Endodermal cell (in vitro differentiated cells): ENCODE data around the gene VPS51. TPM values are rescaled to one million over a fixed set of nuclear protein-coding genes. Genes with fewer than 3 reads are reported as not detected.

Experiments
- DNase-seq: peaks from one replicate; pipeline ENCODE4 v3.0.0-alpha.2; 2017
- H3K27ac ChIP-seq: 2 replicates; pipeline ENCODE4 v1.5.1; 2013; ENCODE audit warnings: mild to moderate bottlenecking, low read depth, low read length, moderate library complexity
- H3K27me3 ChIP-seq: 2 replicates; pipeline ENCODE4 v1.6.1; 2013; ENCODE audit warnings: mild to moderate bottlenecking, low read length, moderate library complexity; ENCODE audit not compliant: insufficient read depth, control insufficient read depth, poor library complexity, severe bottlenecking
- H3K36me3 ChIP-seq: 2 replicates; pipeline ENCODE4 v1.7.0; 2013; ENCODE audit warnings: mild to moderate bottlenecking, low read length, moderate library complexity; ENCODE audit not compliant: control insufficient read depth, insufficient read depth
- H3K4me1 ChIP-seq: one replicate; pipeline ENCODE4 v1.7.0; 2013; ENCODE audit warnings: low read length; ENCODE audit not compliant: control insufficient read depth, insufficient read depth
- H3K4me3 ChIP-seq: 2 replicates; pipeline ENCODE4 v1.5.1; 2013; ENCODE audit warnings: mild to moderate bottlenecking, low read length, moderate library complexity
- H3K9ac ChIP-seq: 2 replicates; pipeline ENCODE4 v1.6.1; 2013; ENCODE audit warnings: mild to moderate bottlenecking, low read length, moderate library complexity; ENCODE audit not compliant: poor library complexity, severe bottlenecking; ENCODE audit errors: extremely low read depth
- H3K9me3 ChIP-seq: 2 replicates; pipeline ENCODE4 v1.6.1; 2013; ENCODE audit warnings: mild to moderate bottlenecking, low read length, moderate library complexity; ENCODE audit not compliant: control insufficient read depth
- H3K27ac Mint-ChIP-seq: 2 replicates; pipeline ENCODE4 v1.8.0; 2020; ENCODE audit warnings: mixed read lengths
- H3K27me3 Mint-ChIP-seq: 2 replicates; pipeline ENCODE4 v1.8.0; 2021; ENCODE audit warnings: mild to moderate bottlenecking, mixed read lengths; ENCODE audit not compliant: insufficient read depth
- H3K36me3 Mint-ChIP-seq: 2 replicates; pipeline ENCODE4 v1.8.0; 2020; ENCODE audit warnings: low read depth, mixed read lengths
- H3K4me1 Mint-ChIP-seq: 2 replicates; pipeline ENCODE4 v1.8.0; 2020; ENCODE audit warnings: mixed read lengths
- H3K4me3 Mint-ChIP-seq: 2 replicates; pipeline ENCODE4 v1.8.0; 2020; ENCODE audit warnings: mild to moderate bottlenecking, moderate library complexity, mixed read lengths
- H3K9me3 Mint-ChIP-seq: 2 replicates; pipeline ENCODE4 v1.8.0; 2020; ENCODE audit warnings: mild to moderate bottlenecking, mixed read lengths
- CTCF ChIP-seq: fragments of 200-600 bp; sonication (generic); conservative IDR thresholded peaks from 2 replicates; pipeline ENCODE4 v1.5.0; 2021; ENCODE audit warnings: antibody characterized with exemption, mild to moderate bottlenecking
- WGBS, 2 experiments: methylation state at CpG; one replicate each; pipeline versions ENCODE4 v1.1.5 to v1.1.7; 2013; ENCODE audit warnings: missing lambda C conversion rate in 2 of 2, mixed read lengths in 1 of 2; ENCODE audit not compliant: insufficient coverage in 1 of 2, insufficient read length in 1 of 2; 5-methylcytosine and 5-hydroxymethylcytosine counted together
- total RNA-seq, 2 donors: library from RNA; stranded (reverse); fragmentation: NEBNext Ultra II Directional in 1 of 2; extraction: Animal tissue kit (Norgen Biotek cat#: 25700) in 1 of 2; gene quantifications; 2 replicates in 1 of 2; 3 replicates in 1 of 2; pipeline ENCODE4 v1.2.1, GENCODE V29; 2021

The VPS51 gene
- total RNA-seq, 2 donors from 2014 or later = 107 to 113 TPM

GRCh38 chr11:65108469-65109123 is 12.6 kb downstream of the VPS51 start:
- Mint-ChIP-seq H3K9me3 (no peaks in the 10 kb centered on the region), H3K27me3 (no peaks in the 10 kb centered on the region), H3K4me1 (peaks cover 11% of the 10 kb centered on the region), H3K4me3 (no peak overlapping the region), H3K27ac (no peak overlapping the region), H3K36me3 (peaks cover 9% of the 10 kb centered on the region)
- TF ChIP-seq CTCF = no peak
- Histone ChIP-seq H3K27ac (no peak overlapping the region), H3K4me1 (peaks cover 3% of the 10 kb centered on the region), H3K27me3 (no peaks in the 10 kb centered on the region), H3K9ac (no peak overlapping the region), H3K4me3 (no peak overlapping the region), H3K36me3 (peaks cover 7% of the 10 kb centered on the region), H3K9me3 (no peaks in the 10 kb centered on the region)
- DNase-seq = peak; percentile 47
- WGBS, 2 experiments = 96 to 98% methylated on average over 34 to 38 of the region's 38 CpGs

- Mint-ChIP-seq H3K4me3 (no peak overlapping the region), H3K9me3 (no peaks in the 10 kb centered on the region), H3K27me3 (no peaks in the 10 kb centered on the region), H3K36me3 (peaks cover 9% of the 10 kb centered on the region), H3K4me1 (peaks cover 11% of the 10 kb centered on the region), H3K27ac (no peak overlapping the region)
- H3K9me3 ChIP-seq = no peaks in the 10 kb centered on the region
- H3K4me1 ChIP-seq = peaks cover 3% of the 10 kb centered on the region
- no peaks in the 10 kb centered on the region for H3K27me3 ChIP-seq
- no peak overlapping the region for H3K27ac ChIP-seq
- H3K4me3 ChIP-seq = no peak overlapping the region
- peaks cover 14% of the 10 kb centered on the region for H3K36me3 ChIP-seq
- no peak overlapping the region for H3K9ac ChIP-seq
- no peak for TF ChIP-seq CTCF
- peak; percentile 41 for DNase-seq
- 90 to 91% methylated on average over 26 to 36 of the region's 36 CpGs for WGBS, 2 experiments
Measured at GRCh38 chr11:65109231-65110198, 13.5 kb downstream of the VPS51 start.

- Histone ChIP-seq H3K36me3 (peaks cover 23% of the 10 kb centered on the region), H3K9ac (no peak overlapping the region), H3K4me1 (peaks cover 3% of the 10 kb centered on the region), H3K27me3 (no peaks in the 10 kb centered on the region), H3K4me3 (no peak overlapping the region), H3K9me3 (no peaks in the 10 kb centered on the region), H3K27ac (no peak overlapping the region)
- no peak overlapping the region for H3K27ac Mint-ChIP-seq
- H3K9me3 Mint-ChIP-seq = no peaks in the 10 kb centered on the region
- 29 to 41% methylated on average over 9 to 18 of the region's 18 CpGs for WGBS, 2 experiments
- H3K4me3 Mint-ChIP-seq = no peak overlapping the region
- peaks cover 8% of the 10 kb centered on the region for H3K36me3 Mint-ChIP-seq
- TF ChIP-seq CTCF = peak; percentile 95
- peaks cover 9% of the 10 kb centered on the region for H3K4me1 Mint-ChIP-seq
- H3K27me3 Mint-ChIP-seq = no peaks in the 10 kb centered on the region
- peak; percentile 98 for DNase-seq
Measured at GRCh38 chr11:65110354-65110861, 14.4 kb downstream of the VPS51 start.
